ENCODE data around the gene PTGDR.

Gene PTGDR

GRCh38 chr14:52267501-52268278, at the start of gene PTGDR:
Gene PTGDR, plus strand, starts transcription at chr14:52267698. Its CDS starts 117 bp downstream, at chr14:52267815.
- no peak for DNase-seq

- no peak for DNase-seq
Measured at GRCh38 chr14:52219488-52220084, 47.9 kb upstream of the PTGDR start.

GRCh38 chr14:52220924-52221811, 46.3 kb upstream of the PTGDR start:
- DNase-seq = no peak

GRCh38 chr14:52222901-52223300, 44.6 kb upstream of the PTGDR start:
- no peak for DNase-seq

- no peak for DNase-seq
Measured at GRCh38 chr14:52227619-52228222, 39.8 kb upstream of the PTGDR start.

GRCh38 chr14:52233693-52234092, 33.8 kb upstream of the PTGDR start:
- DNase-seq = no peak

GRCh38 chr14:52235434-52235833, 32.1 kb upstream of the PTGDR start:
- no peak for DNase-seq

- DNase-seq = no peak
Measured at GRCh38 chr14:52235866-52236510, 31.5 kb upstream of the PTGDR start.

- no peak for DNase-seq
Measured at GRCh38 chr14:52238682-52239081, 28.8 kb upstream of the PTGDR start.

- DNase-seq = no peak
Measured at GRCh38 chr14:52240623-52241022, 26.9 kb upstream of the PTGDR start.

- no peak for DNase-seq
Measured at GRCh38 chr14:52241087-52241793, 26.3 kb upstream of the PTGDR start.

GRCh38 chr14:52244328-52244727, 23.2 kb upstream of the PTGDR start:
- no peak for DNase-seq

- no peak for DNase-seq
Measured at GRCh38 chr14:52244997-52245396, 22.5 kb upstream of the PTGDR start.

- DNase-seq = no peak
Measured at GRCh38 chr14:52248057-52248456, 19.4 kb upstream of the PTGDR start.

- no peak for DNase-seq
Measured at GRCh38 chr14:52251724-52252123, 15.8 kb upstream of the PTGDR start.

GRCh38 chr14:52253503-52253902, 14.0 kb upstream of the PTGDR start:
- DNase-seq = no peak

- no peak for DNase-seq
Measured at GRCh38 chr14:52254086-52254485, 13.4 kb upstream of the PTGDR start.

- no peak for DNase-seq
Measured at GRCh38 chr14:52258783-52259182, 8.7 kb upstream of the PTGDR start.

GRCh38 chr14:52259434-52259833, 8.1 kb upstream of the PTGDR start:
- no peak for DNase-seq

GRCh38 chr14:52262600-52262999, 4.9 kb upstream of the PTGDR start:
- DNase-seq = no peak

GRCh38 chr14:52263190-52263589, 4.3 kb upstream of the PTGDR start:
- DNase-seq = no peak

- no peak for DNase-seq
Measured at GRCh38 chr14:52265253-52265652, 2.2 kb upstream of the PTGDR start.

Data from COR-L47 (cell line).